HepG2 (cell line): Measurements from ENCODE around the gene BEST2. TPM values are rescaled to one million over a fixed set of nuclear protein-coding genes. Genes with fewer than 3 reads are reported as not detected.

ENCODE experiments used
- E2F2 ChIP-seq: sonication (generic); formaldehyde crosslinking; IDR thresholded peaks from 2 replicates; pipeline ENCODE4 v1.4.0; 2020; ENCODE audit warnings: missing genetic modification reagents, borderline replicate concordance
- GATAD2A ChIP-seq: IDR thresholded peaks from 2 replicates; pipeline ENCODE4 v1.6.1; 2016
- KIAA2018 ChIP-seq: sonication (generic); formaldehyde crosslinking; IDR thresholded peaks from 2 replicates; pipeline ENCODE4 v1.5.0; 2020; ENCODE audit warnings: mild to moderate bottlenecking, missing genetic modification reagents, borderline replicate concordance
- PBX2 ChIP-seq: IDR thresholded peaks from 2 replicates; pipeline ENCODE4 v1.6.1; 2016; ENCODE audit warnings: control low read depth
- PCBP1 ChIP-seq: fragments of 200-400 bp; formaldehyde crosslinking; IDR thresholded peaks from 2 replicates; pipeline ENCODE4 v1.6.1; 2017; ENCODE audit warnings: mild to moderate bottlenecking, low read depth, low read length, borderline replicate concordance
- SALL2 ChIP-seq: sonication (generic); formaldehyde crosslinking; IDR thresholded peaks from 2 replicates; pipeline ENCODE4 v1.8.1; 2023; ENCODE audit warnings: mild to moderate bottlenecking, missing genetic modification reagents, inconsistent platforms
- ZMYM4 ChIP-seq: sonication (generic); formaldehyde crosslinking; IDR thresholded peaks from 2 replicates; pipeline ENCODE4 v1.8.1; 2023; ENCODE audit warnings: mild to moderate bottlenecking, missing genetic modification reagents
- ZNF337 ChIP-seq: sonication (generic); formaldehyde crosslinking; IDR thresholded peaks from 2 replicates; pipeline ENCODE4 v1.5.1; 2020; ENCODE audit warnings: missing genetic modification reagents, low read depth, mild to moderate bottlenecking, borderline replicate concordance
- ZNF564 ChIP-seq: sonication (generic); formaldehyde crosslinking; IDR thresholded peaks from 2 replicates; pipeline ENCODE4 v1.8.1; 2023; ENCODE audit warnings: mild to moderate bottlenecking, missing genetic modification reagents
- ZNF652 ChIP-seq: IDR thresholded peaks from 2 replicates; pipeline ENCODE4 v1.6.1; 2016; ENCODE audit warnings: low read depth, borderline replicate concordance
- ZSCAN31 ChIP-seq: sonication (generic); formaldehyde crosslinking; IDR thresholded peaks from 2 replicates; pipeline ENCODE4 v1.5.0; 2020; ENCODE audit warnings: low read depth, mild to moderate bottlenecking, missing genetic modification reagents
- polyA plus RNA-seq, 8 experiments: library from polyadenylated mRNA; depleted of rRNA in 3 of 8; stranded (reverse) in 7 of 8; unstranded in 1 of 8; fragments of >200 nt; fragmentation: Illumina TruSeq in 4 of 8; extraction: Trizol in 4 of 8; gene quantifications; 2 replicates each; pipeline versions ENCODE4 v1.2.1 to v1.2.3, GENCODE V29; 2011 to 2016; ENCODE audit warnings: low read depth in 4 of 8, missing spikeins in 1 of 8, mixed read lengths in 1 of 8; ENCODE audit not compliant: insufficient read depth in 1 of 8
- total RNA-seq, 5 experiments: library from RNA; depleted of rRNA; stranded (reverse); fragments of >200 nt; fragmentation: Illumina TruSeq; extraction: Trizol; gene quantifications; 2 replicates each; pipeline ENCODE4 v1.2.3, GENCODE V29; 2016; ENCODE audit warnings: low read depth in 1 of 5
- TF ChIP-seq, protein P1 (sequence below): sonication (generic); formaldehyde crosslinking; IDR thresholded peaks from 2 replicates; pipeline ENCODE4 v1.5.1; 2020; ENCODE audit warnings: mild to moderate bottlenecking, missing genetic modification reagents, borderline replicate concordance
- TF ChIP-seq, protein P2 (sequence below): sonication (generic); formaldehyde crosslinking; IDR thresholded peaks from 2 replicates; pipeline ENCODE4 v1.5.1; 2020; ENCODE audit warnings: mild to moderate bottlenecking, missing genetic modification reagents

The BEST2 gene
- total and polyA plus RNA-seq, 2 of the 13 experiments (the other 11 are each of a cell fraction or from before 2014, with no cell fraction given): not detected

- TF ChIP-seq KIAA2018 (no peak), ZMYM4 (CRISPR knock-in tag) (0 out of 2 replicates have a peak, but pooled peaks have one; percentile 7), ZSCAN31 (CRISPR knock-in tag) (no peak), SALL2 (no peak), ZNF652 (CRISPR knock-in tag) (no peak), E2F2 (CRISPR knock-in tag) (no peak), ZNF564 (CRISPR knock-in tag) (no peak), GATAD2A (CRISPR knock-in tag) (peak; percentile 29; the same call in 1 of the 2 replicates), PCBP1 (0 out of 2 replicates have a peak, but pooled peaks have one; percentile 25), ZNF337 (CRISPR knock-in tag) (no peak), PBX2 (CRISPR knock-in tag) (no peak)
- TF ChIP-seq, protein P1, sequence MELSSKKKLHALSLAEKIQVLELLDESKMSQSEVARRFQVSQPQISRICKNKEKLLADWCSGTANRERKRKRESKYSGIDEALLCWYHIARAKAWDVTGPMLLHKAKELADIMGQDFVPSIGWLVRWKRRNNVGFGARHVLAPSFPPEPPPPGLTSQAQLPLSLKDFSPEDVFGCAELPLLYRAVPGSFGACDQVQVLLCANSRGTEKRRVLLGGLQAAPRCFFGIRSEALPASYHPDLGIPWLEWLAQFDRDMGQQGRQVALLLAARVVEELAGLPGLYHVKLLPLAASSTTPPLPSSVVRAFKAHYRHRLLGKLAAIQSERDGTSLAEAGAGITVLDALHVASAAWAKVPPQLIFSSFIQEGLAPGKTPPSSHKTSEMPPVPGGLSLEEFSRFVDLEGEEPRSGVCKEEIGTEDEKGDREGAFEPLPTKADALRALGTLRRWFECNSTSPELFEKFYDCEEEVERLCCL (CRISPR knock-in tag): no peak
- TF ChIP-seq, protein P2, sequence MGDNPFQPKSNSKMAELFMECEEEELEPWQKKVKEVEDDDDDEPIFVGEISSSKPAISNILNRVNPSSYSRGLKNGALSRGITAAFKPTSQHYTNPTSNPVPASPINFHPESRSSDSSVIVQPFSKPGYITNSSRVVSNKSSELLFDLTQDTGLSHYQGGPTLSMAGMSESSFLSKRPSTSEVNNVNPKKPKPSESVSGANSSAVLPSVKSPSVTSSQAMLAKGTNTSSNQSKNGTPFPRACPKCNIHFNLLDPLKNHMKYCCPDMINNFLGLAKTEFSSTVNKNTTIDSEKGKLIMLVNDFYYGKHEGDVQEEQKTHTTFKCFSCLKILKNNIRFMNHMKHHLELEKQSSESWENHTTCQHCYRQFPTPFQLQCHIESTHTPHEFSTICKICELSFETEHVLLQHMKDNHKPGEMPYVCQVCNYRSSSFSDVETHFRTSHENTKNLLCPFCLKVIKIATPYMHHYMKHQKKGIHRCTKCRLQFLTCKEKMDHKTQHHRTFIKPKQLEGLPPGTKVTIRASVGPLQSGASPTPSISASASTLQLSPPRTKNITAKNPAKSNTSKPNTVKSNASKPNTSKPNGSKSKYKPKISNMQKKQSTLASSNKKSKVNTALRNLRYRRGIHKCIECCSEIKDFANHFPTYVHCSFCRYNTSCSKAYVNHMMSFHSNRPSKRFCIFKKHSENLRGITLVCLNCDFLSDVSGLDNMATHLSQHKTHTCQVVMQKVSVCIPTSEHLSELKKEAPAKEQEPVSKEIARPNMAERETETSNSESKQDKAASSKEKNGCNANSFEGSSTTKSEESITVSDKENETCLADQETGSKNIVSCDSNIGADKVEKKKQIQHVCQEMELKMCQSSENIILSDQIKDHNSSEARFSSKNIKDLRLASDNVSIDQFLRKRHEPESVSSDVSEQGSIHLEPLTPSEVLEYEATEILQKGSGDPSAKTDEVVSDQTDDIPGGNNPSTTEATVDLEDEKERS (CRISPR knock-in tag): no peak
Observed at GRCh38 chr19:12723641-12724426, 27.8 kb upstream of the BEST2 start, which contains the start of gene TNPO2 (continued).
